ENCODE measurements around the gene EPC1. TPM values are rescaled to one million over a fixed set of nuclear protein-coding genes. Genes with fewer than 3 reads are reported as not detected.
A peak's percentile ranks its signal among the peaks of the same experiment; 100 is the strongest.
"Not testable (repeated sequence)": the region's sequence is repeated elsewhere in the genome, so short reads cannot be mapped to it uniquely, and the experiment has no call there.

Gene EPC1
- total RNA-seq, 1 donor from 2014 or later, result 42.4 TPM

DNA sequence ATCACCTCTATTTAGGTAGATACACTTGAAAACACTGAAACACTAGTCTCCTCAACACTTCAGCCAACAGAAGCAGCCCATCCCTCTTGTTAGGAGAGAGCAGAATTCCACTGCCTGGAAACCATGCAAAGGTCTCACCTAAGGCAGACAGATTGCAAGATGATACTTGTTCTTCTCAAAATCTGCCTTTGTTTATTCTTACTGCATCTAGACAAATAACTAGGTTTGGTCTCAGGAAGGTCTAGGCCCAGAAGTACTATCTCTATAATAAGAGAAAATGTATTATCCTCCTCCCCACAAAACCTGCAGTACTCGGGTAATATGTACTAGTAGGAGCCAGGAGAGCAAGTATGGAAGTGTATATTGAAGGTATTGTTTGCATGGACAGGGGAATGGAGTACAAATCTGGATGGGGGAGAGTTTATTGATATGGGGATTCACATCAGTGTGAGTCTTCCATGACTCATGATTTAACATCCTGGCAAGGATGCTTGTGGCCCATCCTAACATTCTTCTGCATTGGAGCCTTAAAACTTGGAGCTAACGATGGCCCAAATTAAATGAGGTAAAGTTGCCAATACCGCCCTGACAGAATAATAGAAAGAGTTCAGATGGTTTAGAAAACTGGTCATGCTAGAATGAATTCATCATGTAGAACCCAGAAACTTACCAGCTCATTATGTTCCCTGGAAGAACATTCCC, 109.2 kb downstream of the EPC1 start:
- Mint-ChIP-seq H3K36me3 (no peaks in the 10 kb centered on the region), H3K4me3 (no peak overlapping the region)
- TF ChIP-seq, protein P1, sequence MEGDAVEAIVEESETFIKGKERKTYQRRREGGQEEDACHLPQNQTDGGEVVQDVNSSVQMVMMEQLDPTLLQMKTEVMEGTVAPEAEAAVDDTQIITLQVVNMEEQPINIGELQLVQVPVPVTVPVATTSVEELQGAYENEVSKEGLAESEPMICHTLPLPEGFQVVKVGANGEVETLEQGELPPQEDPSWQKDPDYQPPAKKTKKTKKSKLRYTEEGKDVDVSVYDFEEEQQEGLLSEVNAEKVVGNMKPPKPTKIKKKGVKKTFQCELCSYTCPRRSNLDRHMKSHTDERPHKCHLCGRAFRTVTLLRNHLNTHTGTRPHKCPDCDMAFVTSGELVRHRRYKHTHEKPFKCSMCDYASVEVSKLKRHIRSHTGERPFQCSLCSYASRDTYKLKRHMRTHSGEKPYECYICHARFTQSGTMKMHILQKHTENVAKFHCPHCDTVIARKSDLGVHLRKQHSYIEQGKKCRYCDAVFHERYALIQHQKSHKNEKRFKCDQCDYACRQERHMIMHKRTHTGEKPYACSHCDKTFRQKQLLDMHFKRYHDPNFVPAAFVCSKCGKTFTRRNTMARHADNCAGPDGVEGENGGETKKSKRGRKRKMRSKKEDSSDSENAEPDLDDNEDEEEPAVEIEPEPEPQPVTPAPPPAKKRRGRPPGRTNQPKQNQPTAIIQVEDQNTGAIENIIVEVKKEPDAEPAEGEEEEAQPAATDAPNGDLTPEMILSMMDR (conservative IDR thresholded peaks at IDR 0.05), result no peak

DNA sequence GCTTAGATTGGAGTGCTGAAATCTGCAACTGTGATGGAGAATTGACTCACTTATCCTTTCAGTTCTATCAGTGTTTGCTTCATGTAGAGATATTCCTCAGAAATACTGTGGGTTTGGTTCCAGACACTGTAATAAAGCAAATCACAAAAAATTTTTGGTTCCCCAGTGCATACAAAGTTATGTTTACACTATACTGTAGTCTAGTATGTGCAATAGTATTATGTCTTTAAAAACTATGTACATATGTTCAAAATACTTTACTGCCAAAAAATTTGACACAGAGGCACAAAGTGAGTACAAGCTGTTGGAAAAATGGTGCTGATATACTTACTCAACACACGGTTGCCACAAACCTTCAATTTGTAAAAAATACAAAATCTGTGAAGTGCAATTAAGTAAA, 112.5 kb downstream of the EPC1 start:
- Mint-ChIP-seq H3K4me1 (ENCODE audit: unreplicated experiment) (peaks cover 6% of the 10 kb centered on the region), H3K27ac (no peak overlapping the region), H3K9me3 (no peaks in the 10 kb centered on the region), H3K27me3 (no peaks in the 10 kb centered on the region), H3K36me3 (no peaks in the 10 kb centered on the region), H3K4me3 (no peak overlapping the region)
- DNase-seq (ENCODE audit: extremely low spot score, unreplicated experiment), result no peak
- TF ChIP-seq, protein P1 (conservative IDR thresholded peaks at IDR 0.05), result no peak

More for the DNA sequence above, 109.2 kb downstream of the EPC1 start:
- DNase-seq (ENCODE audit: extremely low spot score, unreplicated experiment), result no peak
- Mint-ChIP-seq H3K27ac (no peak overlapping the region), H3K27me3 (no peaks in the 10 kb centered on the region), H3K9me3 (no peaks in the 10 kb centered on the region), H3K4me1 (ENCODE audit: unreplicated experiment) (no peaks in the 10 kb centered on the region)

DNA sequence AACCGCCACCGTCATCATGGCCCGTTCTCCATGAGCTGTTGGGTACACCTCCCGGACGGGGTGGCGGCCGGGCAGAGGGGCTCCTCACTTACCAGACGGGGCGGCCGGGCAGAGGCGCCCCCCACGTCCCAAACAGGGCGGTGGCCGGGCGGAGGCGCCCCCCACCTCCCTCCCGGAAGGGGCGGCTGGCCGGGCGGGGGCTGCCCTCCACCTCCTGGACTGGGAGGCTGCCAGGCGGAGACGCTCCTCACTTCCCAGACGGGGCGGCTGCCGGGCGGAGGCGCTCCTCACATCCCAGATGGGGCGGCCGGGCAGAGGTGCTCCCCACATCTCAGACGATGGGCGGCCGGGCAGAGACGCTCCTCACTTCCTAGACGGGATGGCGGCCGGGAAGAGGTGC, 113.6 kb downstream of the EPC1 start:
- H3K4me1 Mint-ChIP-seq (ENCODE audit: unreplicated experiment); H3K27ac Mint-ChIP-seq; H3K27me3 Mint-ChIP-seq; H3K9me3 Mint-ChIP-seq; H3K4me3 Mint-ChIP-seq; DNase-seq (ENCODE audit: extremely low spot score, unreplicated experiment); H3K36me3 Mint-ChIP-seq: not testable (repeated sequence)

DNA sequence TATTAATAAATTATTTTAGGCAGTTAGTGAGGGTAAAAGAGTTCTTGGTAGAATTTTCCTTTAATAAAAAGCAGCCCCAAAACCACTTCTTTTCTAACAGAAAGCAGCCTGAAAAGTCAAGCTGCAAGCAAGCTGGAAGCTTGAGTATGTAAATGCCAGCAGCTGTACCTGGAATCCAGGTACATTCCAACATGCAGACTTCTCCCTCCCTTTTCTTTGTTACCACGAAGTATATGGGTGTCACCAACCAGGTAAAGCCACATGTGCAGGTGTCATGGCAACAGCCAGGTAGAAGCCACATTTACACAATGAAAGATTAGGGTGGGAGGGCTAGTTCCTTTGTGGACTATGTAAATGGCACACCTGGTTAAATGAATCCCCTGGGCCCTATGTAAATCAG, 114.6 kb downstream of the EPC1 start:
- peaks cover 6% of the 10 kb centered on the region for H3K4me1 Mint-ChIP-seq (ENCODE audit: unreplicated experiment)
- TF ChIP-seq, protein P1 (conservative IDR thresholded peaks at IDR 0.05), result no peak
- H3K27ac Mint-ChIP-seq, result no peak overlapping the region
- no peaks in the 10 kb centered on the region for H3K9me3 Mint-ChIP-seq
- no peak overlapping the region for H3K4me3 Mint-ChIP-seq
- no peak for DNase-seq (ENCODE audit: extremely low spot score, unreplicated experiment)
- H3K27me3 Mint-ChIP-seq, result no peaks in the 10 kb centered on the region
- H3K36me3 Mint-ChIP-seq, result no peaks in the 10 kb centered on the region

DNA sequence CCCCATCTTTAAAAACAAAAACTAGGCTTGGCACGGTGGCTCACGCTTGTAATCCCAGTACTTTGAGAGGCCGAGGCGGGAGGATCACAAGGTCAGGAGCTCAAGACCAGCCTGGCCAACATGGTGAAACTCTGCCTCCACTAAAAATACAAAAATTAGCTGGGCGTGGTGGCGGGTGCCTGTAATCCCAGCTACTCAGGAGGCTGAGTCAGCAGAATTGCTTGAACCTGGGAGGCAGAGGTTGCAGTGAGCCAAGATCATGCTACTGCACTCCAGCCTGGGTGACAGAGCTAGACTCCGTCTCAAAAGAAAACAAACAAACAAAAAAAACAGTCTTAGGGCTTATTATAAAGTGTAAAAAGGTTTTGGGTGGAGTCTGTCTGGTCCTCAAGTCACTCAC, 117.2 kb downstream of the EPC1 start:
- not testable (repeated sequence) for H3K9me3 Mint-ChIP-seq; H3K4me1 Mint-ChIP-seq (ENCODE audit: unreplicated experiment); H3K36me3 Mint-ChIP-seq; H3K27me3 Mint-ChIP-seq; DNase-seq (ENCODE audit: extremely low spot score, unreplicated experiment); H3K4me3 Mint-ChIP-seq
- peak overlapping the region; percentile 32 for H3K27ac Mint-ChIP-seq

DNA sequence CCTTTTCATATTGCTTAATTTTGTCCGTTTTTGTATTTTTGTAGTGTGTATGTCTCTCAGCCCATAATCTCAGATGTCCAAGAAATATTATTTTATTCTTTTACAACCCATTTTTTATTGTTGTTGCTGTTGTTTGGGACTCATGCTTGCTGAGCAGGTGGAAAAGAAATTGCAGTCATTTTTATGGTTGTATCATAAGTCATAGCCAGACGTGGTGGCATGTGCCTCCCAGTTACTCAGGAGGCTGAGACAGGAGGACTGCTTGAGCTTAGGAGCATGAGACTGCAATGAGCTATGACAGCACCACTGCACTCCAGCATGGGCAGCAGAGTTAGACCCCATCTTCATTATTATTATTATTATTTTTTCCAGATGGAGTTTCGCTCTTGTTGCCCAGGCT, 117.8 kb downstream of the EPC1 start:
- TF ChIP-seq, protein P1 (conservative IDR thresholded peaks at IDR 0.05), result no peak
- no peak overlapping the region for H3K27ac Mint-ChIP-seq
- no peaks in the 10 kb centered on the region for H3K27me3 Mint-ChIP-seq
- no peaks in the 10 kb centered on the region for H3K9me3 Mint-ChIP-seq
- DNase-seq (ENCODE audit: extremely low spot score, unreplicated experiment), result no peak
- no peak overlapping the region for H3K4me3 Mint-ChIP-seq
- peaks cover 6% of the 10 kb centered on the region for H3K4me1 Mint-ChIP-seq (ENCODE audit: unreplicated experiment)
- no peaks in the 10 kb centered on the region for H3K36me3 Mint-ChIP-seq

DNA sequence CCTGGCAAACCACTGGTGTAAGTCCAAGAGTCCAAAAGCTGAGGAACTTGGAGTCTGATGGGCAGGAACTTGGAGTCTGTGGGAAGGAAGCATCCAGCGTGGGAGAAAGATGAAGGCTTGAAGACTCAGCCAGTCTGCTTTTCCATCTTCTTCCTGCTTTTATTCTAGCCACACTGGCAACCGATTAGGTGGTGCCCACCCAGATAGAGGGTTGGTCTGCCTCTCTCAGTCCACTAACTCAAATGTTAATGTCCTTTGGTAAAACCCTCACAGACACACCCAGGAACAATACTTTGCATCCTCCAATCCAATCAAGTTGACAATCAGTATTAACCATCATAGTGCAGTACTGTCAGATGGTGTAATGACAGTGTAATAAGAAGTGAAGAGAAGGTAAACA, 119.2 kb downstream of the EPC1 start:
- DNase-seq (ENCODE audit: extremely low spot score, unreplicated experiment), result no peak
- Mint-ChIP-seq H3K4me3 (no peak overlapping the region), H3K4me1 (ENCODE audit: unreplicated experiment) (peaks cover 6% of the 10 kb centered on the region), H3K27ac (no peak overlapping the region), H3K36me3 (no peaks in the 10 kb centered on the region), H3K27me3 (no peaks in the 10 kb centered on the region), H3K9me3 (no peaks in the 10 kb centered on the region)
- TF ChIP-seq, protein P1 (conservative IDR thresholded peaks at IDR 0.05), result no peak
